ENCODE measurements around the gene AGXT.
"Not testable (repeated sequence)": the region's sequence is repeated elsewhere in the genome, so short reads cannot be mapped to it uniquely, and the experiment has no call there.

AGXT gene

GRCh38 chr2:240840435-240841060 lies 28.1 kb upstream of the AGXT start:
- peak; percentile 16 for DNase-seq

GRCh38 chr2:240846309-240846708 lies 22.3 kb upstream of the AGXT start:
- not testable (repeated sequence) for DNase-seq

DNA sequence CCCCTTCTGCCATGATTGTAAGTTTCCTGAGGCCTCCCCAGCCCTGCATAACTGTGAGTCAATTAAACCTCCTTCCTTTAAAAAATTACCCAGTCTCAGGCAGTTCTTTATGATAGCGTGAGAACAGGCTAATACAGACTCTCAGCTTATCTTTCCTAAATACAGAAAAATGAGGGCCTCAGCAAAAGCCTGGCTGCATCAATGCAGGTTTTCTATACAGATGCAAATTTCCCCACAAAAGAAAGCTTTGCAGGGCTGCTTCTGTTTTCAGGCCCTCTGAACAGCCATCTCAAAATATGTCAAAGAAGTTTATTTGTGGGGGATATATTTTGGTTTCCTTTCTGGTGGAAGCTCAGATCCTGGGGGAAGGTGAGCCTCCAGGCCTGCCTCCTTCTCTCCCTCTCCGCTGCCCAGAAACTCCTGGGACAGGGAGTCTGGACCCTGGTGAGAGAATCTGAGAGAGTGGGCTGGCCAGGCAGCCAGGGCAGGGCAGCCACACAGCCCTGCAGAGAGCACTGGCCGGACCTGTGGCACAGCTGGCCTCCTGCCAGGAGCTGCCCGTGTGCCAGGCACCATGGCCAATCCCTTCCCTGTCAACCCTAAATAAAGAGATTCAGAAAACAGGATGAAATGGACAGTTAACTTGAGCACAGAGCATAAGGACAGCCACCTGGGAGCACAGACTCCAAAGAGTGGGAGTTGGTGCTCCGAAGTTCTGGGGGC lies 21.6 kb upstream of the AGXT start:
- no peak for DNase-seq

DNA sequence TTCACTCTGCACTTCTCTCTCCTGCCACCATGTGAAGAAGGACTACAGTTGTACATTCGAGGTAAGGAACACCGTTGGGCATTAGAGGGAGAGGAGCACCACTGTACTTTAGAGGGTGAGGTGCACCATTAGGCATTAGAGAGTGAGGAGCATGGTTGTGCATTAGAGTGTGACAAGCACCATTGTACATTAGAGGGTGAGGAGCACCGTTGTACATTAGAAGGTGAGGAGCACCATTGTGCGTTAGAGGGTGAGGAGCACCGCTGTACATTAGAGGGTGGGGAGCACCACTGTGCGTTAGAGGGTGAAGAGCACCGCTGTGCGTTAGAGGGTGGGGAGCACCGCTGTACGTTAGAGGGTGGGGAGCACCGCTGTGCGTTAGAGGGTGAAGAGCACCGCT lies 20.8 kb upstream of the AGXT start:
- no peak for DNase-seq

DNA sequence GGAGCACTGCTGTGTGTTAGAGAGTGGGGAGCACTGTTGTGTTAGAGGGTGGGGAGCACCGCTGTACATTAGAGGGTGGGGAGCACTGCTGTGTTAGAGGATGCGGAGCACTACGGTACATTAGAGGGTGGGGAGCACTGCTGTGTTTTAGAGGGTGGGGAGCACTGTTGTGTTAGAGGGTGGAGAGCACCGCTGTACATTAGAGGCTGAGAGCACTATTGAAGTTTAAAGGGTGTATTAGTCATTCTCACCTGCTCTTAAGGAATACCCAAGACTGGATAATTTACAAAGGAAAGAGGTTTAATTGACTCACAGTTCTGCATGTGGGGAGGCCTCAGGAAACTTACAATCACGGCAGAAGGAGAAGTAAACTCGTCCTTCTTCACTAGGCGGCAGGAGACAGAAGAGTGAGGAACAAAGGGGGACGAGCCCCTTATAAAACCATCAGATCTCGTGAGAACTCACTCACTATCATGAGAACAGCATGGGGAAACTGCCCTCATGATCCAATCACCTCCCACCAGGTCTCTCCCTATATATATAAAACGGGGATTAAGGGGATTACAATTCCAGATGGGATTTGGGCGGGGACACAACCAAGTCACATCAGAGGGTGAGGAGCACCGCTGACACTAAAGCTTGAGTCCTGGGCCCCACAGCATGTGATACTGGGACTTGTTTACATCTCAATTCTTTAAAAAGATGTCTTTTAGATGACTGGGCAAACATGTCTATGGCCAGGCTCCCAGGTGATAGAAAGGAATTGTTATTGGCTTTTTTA lies 19.5 kb upstream of the AGXT start:
- DNase-seq = no peak

- no peak for DNase-seq
Measured at GRCh38 chr2:240850026-240850425, 18.6 kb upstream of the AGXT start.

GRCh38 chr2:240850756-240851077 lies 17.9 kb upstream of the AGXT start:
- DNase-seq = no peak

DNA sequence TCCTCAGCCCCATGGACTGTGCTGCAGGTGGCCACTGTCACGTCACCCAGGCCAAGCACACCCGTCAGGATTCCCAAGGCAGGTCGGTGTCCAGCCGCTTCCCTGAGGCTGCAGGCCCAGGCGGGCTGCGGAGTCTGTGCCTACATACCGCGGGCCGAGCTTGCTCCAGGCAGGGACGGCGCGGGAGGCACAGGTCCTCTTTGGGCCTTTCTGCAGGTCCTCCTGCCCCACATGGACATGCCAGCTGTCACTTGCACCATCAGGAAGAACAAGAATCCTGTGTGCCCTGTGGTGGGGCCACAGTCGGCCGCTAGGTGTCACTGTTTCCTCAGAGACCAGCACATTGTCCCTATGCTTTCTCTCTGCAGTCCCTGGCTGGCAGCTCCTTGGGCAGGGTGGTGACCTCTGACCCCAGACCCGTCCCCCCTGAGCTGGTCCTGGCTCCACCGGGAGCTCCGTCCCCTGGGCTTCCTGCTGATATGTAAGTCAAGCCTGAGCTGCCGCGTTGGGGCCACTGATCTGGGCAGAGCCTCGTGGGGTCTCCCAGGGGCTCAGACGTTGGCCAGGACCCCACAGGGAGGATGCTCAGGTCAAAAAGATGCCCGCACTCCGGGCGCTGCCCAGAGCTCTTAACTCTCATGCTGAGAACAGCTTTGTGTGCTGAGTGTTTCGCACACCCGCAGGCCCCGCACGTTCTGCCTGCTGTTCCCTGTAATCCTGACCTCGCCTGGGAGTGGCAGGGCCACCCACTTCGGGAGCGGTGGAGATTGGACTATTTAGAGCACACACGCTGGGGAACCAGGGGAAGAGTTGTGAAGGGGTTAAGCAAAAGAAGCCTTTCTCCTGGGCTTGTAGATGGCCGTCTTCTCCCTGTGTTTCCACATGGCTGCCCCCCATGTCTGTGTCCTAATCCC lies 17.3 kb upstream of the AGXT start:
- peak; percentile 72 for DNase-seq

DNA sequence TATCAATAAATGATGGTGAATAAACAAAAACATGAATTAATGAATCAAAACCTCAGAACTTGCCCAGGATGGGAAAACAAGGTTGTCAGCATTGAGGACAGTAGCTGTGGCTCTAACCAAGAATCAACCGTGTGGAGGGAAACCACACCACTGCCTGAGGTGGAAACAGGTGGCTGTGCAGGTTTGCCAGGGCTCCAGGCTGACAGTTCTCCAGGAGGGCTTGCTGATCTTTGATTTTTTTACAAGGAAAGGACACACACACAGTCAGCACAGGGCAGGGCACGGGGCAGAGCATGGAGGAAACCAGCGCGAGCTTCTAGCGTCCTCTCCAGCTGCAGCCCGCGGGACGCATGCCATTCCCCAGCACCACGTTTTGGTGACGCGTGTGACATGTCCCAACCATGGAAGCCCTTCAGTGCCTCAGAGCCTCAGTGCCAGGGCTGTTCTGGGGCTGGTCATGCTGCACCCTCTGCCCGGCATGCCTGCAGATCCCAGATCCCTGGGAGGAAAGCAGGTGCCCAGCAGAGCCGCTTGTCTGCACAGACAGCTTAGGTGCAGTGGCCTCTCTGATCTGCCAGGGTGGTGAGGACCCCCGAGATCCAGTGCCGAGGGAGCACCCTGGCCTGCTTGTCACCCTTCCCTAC lies 15.8 kb upstream of the AGXT start:
- DNase-seq = no peak

GRCh38 chr2:240855670-240856069 lies 13.0 kb upstream of the AGXT start:
- DNase-seq = no peak

DNA sequence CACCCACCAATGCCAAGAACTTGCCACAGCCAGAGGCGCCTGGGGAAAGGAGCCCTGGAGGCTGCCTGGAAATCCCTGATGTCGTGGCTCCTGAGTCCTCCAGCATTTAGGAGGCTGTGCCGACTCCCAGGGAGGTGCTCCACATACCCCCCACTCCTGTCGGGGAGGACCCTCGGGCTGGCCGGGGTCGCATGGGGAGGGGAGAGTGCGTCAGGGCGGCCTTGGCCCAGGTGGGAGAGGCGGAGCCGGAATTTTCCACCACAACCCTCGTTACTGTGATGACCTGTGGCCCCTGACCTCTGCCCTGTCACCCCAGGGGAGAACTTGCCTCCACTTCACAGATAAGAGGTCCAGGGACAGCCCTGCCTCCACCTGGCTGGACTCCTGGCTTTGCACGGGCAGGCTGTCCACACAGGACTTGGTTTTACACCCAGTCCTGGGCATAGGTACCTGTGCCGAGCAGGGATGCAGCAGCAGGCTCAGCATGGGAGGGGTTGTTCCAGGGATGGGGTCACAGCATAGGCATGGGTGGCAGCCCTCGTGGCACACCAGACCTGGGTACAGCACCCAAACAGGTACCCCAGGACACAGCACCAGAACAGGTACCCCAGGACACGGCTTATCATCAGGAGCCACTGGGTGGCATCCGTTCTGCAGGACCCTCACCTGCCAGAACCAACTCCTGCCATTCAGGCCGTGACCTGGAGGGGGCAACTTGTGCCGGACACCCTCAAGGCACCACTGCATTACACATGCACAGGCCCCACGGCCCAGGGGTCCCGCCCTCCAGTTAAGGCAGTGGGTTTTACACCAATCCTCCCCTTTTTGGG lies 12.3 kb upstream of the AGXT start:
- no peak for DNase-seq

- no peak for DNase-seq
Measured at GRCh38 chr2:240857039-240858008, 11.3 kb upstream of the AGXT start.

DNA sequence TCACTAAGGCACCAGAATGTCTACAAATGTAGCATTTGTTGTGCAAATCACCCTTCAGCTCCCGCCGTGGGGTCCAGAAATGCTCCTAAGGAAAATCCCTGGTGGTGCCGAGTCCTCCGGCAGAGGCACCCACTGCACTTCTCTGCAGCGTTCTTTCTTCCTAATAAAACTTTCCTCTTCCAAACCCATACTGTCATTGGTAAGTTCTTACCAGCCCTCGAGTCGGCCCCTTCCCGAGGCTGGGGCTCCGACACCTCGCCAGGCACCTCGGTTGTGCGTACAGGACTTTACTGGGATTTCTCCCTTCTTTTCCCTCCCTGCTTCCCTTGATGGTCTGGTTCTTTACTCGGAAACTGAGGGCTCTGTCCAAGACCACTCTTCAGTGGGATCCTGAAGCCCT lies 10.3 kb upstream of the AGXT start:
- DNase-seq = no peak

GRCh38 chr2:240858871-240859270 lies 9.8 kb upstream of the AGXT start:
- no peak for DNase-seq

DNA sequence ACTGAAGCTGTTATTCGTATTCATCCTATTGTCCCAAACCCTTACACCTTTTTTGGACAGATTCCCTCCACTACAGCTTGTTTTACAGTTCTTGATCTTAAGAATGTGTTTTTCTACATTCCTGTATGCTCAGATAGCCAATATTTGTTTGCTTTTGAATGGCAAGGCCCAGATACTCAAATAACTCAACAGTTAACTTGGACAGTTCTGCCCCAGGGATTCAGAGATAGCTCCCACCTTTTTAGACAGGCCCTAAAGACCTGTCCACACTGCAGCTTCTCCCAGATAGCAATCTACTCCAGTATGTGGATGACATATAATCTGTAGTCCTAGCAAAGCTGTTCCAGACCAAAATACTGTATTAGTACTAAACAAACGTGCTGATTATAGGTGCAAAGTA lies 7.1 kb upstream of the AGXT start:
- DNase-seq = no peak

GRCh38 chr2:240864475-240864874 lies 4.1 kb upstream of the AGXT start:
- no peak for DNase-seq

- no peak for DNase-seq
Measured at GRCh38 chr2:240865391-240865790, 3.2 kb upstream of the AGXT start.

DNA sequence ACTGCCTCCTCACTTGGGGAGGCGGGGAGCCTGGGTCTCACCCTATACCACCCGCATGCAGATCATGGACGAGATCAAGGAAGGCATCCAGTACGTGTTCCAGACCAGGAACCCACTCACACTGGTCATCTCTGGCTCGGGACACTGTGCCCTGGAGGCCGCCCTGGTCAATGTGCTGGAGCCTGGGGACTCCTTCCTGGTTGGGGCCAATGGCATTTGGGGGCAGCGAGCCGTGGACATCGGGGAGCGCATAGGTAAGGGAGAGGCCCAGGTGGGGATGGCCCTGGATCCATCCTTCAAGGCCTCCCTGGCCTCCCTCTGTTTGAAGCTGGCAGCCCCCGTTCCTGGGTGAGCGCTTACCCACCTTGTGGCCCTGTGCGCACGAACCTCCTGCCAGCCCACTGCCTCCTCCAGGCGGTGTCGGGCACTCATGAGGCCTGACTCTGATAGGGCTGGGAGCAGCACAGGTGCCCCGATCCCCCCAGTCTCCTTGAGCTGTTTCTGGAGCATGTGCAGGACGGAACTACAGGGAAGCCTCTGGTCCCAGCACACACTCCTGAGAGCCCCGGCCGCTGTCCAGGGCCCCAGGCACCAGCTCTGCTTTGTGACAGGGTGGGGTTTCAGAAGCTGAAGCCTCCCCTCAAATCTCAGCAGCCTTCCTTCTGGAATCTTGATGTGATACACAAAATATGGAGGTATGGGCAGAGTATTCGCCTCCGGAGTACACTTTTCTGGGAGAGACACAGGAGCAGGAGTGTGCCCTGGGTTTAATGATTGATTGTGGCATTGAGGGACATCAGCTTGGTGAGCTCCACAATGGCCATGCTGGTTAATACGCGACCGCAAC lies 708 bp downstream of the AGXT start:
- no peak for DNase-seq

Measured in activated CD4-positive, alpha-beta T cell treated with anti-CD3 and anti-CD28 coated beads, Interleukin-2, amount 50 U/mL, for 16 hours (primary cell).